GM12878 (cell line): ENCODE data around the gene CC2D1A. TPM values are rescaled to one million over a fixed set of nuclear protein-coding genes. Genes with fewer than 3 reads are reported as not detected.
A peak's percentile ranks its signal among the peaks of the same experiment; 100 is the strongest.

ENCODE experiments used
- ASH2L ChIP-seq: fragments of 300-600, 200-600 bp; sonication (generic); IDR thresholded peaks from 2 replicates; pipeline ENCODE4 v1.6.1; 2017; ENCODE audit warnings: low read depth, mild to moderate bottlenecking, borderline replicate concordance
- BCL11A ChIP-seq: IDR thresholded peaks from 2 replicates; pipeline ENCODE4 v1.6.1; 2011; ENCODE audit warnings: low read depth, low read length
- BHLHE40 ChIP-seq, 2 experiments: fragments of 450-650 bp in 1 of 2; IDR thresholded peaks; 2 replicates each; pipeline ENCODE4 v1.6.1; 2011 to 2017; ENCODE audit warnings: low read depth in 2 of 2, borderline replicate concordance in 1 of 2, improper control_type of control experiment in 1 of 2, low read length in 1 of 2, mild to moderate bottlenecking in 1 of 2
- CBFB ChIP-seq: IDR thresholded peaks from 2 replicates; pipeline ENCODE4 v1.6.1; 2016; ENCODE audit warnings: antibody characterized with exemption, low read depth
- CBX5 ChIP-seq: sonication (generic); IDR thresholded peaks from 2 replicates; pipeline ENCODE4 v1.6.1; 2016; ENCODE audit warnings: low read depth, moderate library complexity, mild to moderate bottlenecking, inconsistent platforms
- CREM ChIP-seq: IDR thresholded peaks from 2 replicates; pipeline ENCODE4 v1.6.1; 2014; ENCODE audit warnings: antibody characterized with exemption, low read depth
- E2F4 ChIP-seq: IDR thresholded peaks from 2 replicates; pipeline ENCODE4 v1.6.1; 2012; ENCODE audit warnings: low read depth, low read length, improper control_type of control experiment
- ELK1 ChIP-seq: IDR thresholded peaks from 2 replicates; pipeline ENCODE4 v1.6.1; 2012; ENCODE audit warnings: low read depth, low read length, improper control_type of control experiment
- FOXM1 ChIP-seq: IDR thresholded peaks from 2 replicates; pipeline ENCODE4 v1.6.1; 2012; ENCODE audit warnings: low read depth, mild to moderate bottlenecking, inconsistent platforms, low read length, moderate library complexity
- HDGF ChIP-seq: fragments of 450-650 bp; IDR thresholded peaks from 2 replicates; pipeline ENCODE4 v1.6.1; 2016; ENCODE audit warnings: antibody characterized with exemption
- MAX ChIP-seq: IDR thresholded peaks from 2 replicates; pipeline ENCODE4 v1.6.1; 2012; ENCODE audit warnings: low read depth, low read length, improper control_type of control experiment
- MYB ChIP-seq: fragments of 150-350 bp; IDR thresholded peaks from 2 replicates; pipeline ENCODE4 v1.6.1; 2014; ENCODE audit warnings: mild to moderate bottlenecking, low read depth, low read length, borderline replicate concordance
- NBN ChIP-seq: fragments of 450-650 bp; IDR thresholded peaks from 2 replicates; pipeline ENCODE4 v1.6.1; 2016
- NFYA ChIP-seq: IDR thresholded peaks from 2 replicates; pipeline ENCODE4 v1.6.1; 2011; ENCODE audit warnings: low read depth, mild to moderate bottlenecking, low read length, improper control_type of control experiment, borderline replicate concordance
- NFYB ChIP-seq: IDR thresholded peaks from 2 replicates; pipeline ENCODE4 v1.6.1; 2011; ENCODE audit warnings: low read depth, mild to moderate bottlenecking, low read length, improper control_type of control experiment, moderate library complexity; ENCODE audit not compliant: insufficient read depth
- PBX3 ChIP-seq: IDR thresholded peaks from 2 replicates; pipeline ENCODE4 v1.6.1; 2011; ENCODE audit warnings: mild to moderate bottlenecking, low read depth, low read length, moderate library complexity; ENCODE audit not compliant: insufficient replicate concordance
- POLR2AphosphoS2 ChIP-seq: IDR thresholded peaks from 2 replicates; pipeline ENCODE4 v1.6.1; 2011; ENCODE audit warnings: low read depth, mild to moderate bottlenecking, low read length, improper control_type of control experiment, moderate library complexity
- PRDM15 ChIP-seq: fragments of 450-650 bp; formaldehyde crosslinking; IDR thresholded peaks from 2 replicates; pipeline ENCODE4 v1.4.0; 2020; ENCODE audit warnings: mild to moderate bottlenecking, moderate library complexity
- RFX5 ChIP-seq: IDR thresholded peaks from 2 replicates; pipeline ENCODE4 v1.6.1; 2011; ENCODE audit warnings: low read depth, low read length, improper control_type of control experiment
- SIN3A ChIP-seq: IDR thresholded peaks from 2 replicates; pipeline ENCODE4 v1.6.1; 2012; ENCODE audit warnings: low read depth, low read length, improper control_type of control experiment
- SREBF2 ChIP-seq: IDR thresholded peaks from 2 replicates; pipeline ENCODE4 v1.6.1; 2012; ENCODE audit warnings: mild to moderate bottlenecking, low read length
- YY1 ChIP-seq: IDR thresholded peaks from 2 replicates; pipeline ENCODE4 v1.6.1; 2011; ENCODE audit warnings: low read depth, mild to moderate bottlenecking, low read length
- ZZZ3 ChIP-seq: IDR thresholded peaks from 2 replicates; pipeline ENCODE4 v1.6.1; 2011; ENCODE audit warnings: low read depth; ENCODE audit not compliant: control insufficient read depth, insufficient read length
- polyA plus RNA-seq, 11 experiments: library from polyadenylated mRNA; depleted of rRNA in 4 of 11; unstranded in 6 of 11; stranded (reverse) in 5 of 11; fragments of >200 nt; fragmentation: Nextera tagmentation in 4 of 11; fragmentation: Illumina TruSeq in 1 of 11; extraction: Ambion mirVana in 4 of 11; extraction: Trizol in 1 of 11; gene quantifications; 1 replicate in 1 of 11; 2 replicates in 10 of 11; pipeline versions ENCODE4 v1.2.1 to v1.2.3, GENCODE V29; 2011 to 2016; ENCODE audit warnings: inconsistent platforms in 2 of 11, missing spikeins in 2 of 11, low read depth in 1 of 11
- total RNA-seq, 4 experiments: library from RNA; depleted of rRNA in 3 of 4; stranded (reverse); fragments of >200 nt in 3 of 4; fragmentation: Illumina TruSeq in 1 of 4; extraction: Trizol in 1 of 4; gene quantifications; 2 replicates each; pipeline versions ENCODE4 v1.2.1 to v1.2.3, GENCODE V29; 2013 to 2021

The CC2D1A gene
- total and polyA plus RNA-seq, 10 of the 15 experiments (the other 5 are each of a cell fraction or from before 2014, with no cell fraction given): 0.13 to 36.1 (median 16.1) TPM

GRCh38 chr19:13952154-13952930 lies 46.3 kb downstream of the CC2D1A start, which contains the start of gene DCAF15 (continued):
- TF ChIP-seq RFX5 (no peak), ELK1 (peak; percentile 91), NBN (0 out of 2 replicates have a peak, but pooled peaks have one; percentile 37), PRDM15 (CRISPR knock-in tag) (no peak), NFYA (peak; percentile 54; the same call in 1 of the 2 replicates), POLR2AphosphoS2 (no peak), MYB (0 out of 2 replicates have a peak, but pooled peaks have one; percentile 18), NFYB (peak; percentile 93), CREM (peak; percentile 84), BCL11A (no peak), BHLHE40 (IDR thresholded peaks at IDR 0.05; ENCODE audit: borderline replicate concordance in 1 of 2, low read depth in 2 of 2, low read length in 1 of 2) (peak; percentile 31 to 69; a peak in 2 of 4 replicates), SREBF2 (0 out of 2 replicates have a peak, but pooled peaks have one; percentile 35), PBX3 (peak; percentile 98), ZZZ3 (no peak), SIN3A (peak; percentile 86), CBFB (no peak), YY1 (peak; percentile 98), CBX5 (no peak), FOXM1 (no peak), E2F4 (peak; percentile 62), HDGF (peak; percentile 93), MAX (no peak), ASH2L (no peak)
